Right atrium auricular region (tissue), 2 donors: ENCODE measurements around the gene SUSD2. TPM values are rescaled to one million over a fixed set of nuclear protein-coding genes. Genes with fewer than 3 reads are reported as not detected.
"Not testable (repeated sequence)": the region's sequence is repeated elsewhere in the genome, so short reads cannot be mapped to it uniquely, and the experiment has no call there.

Experiments
- DNase-seq: peaks from one replicate; pipeline ENCODE4 v3.0.0-alpha.2; 2019; ENCODE audit warnings: low spot score
- H3K27ac ChIP-seq, 2 donors: fragments of 200-600 bp; sonication (generic); 1 replicate in 1 of 2; 2 replicates in 1 of 2; pipeline ENCODE4 v1.5.1; 2016 to 2019
- H3K27me3 ChIP-seq, 2 donors: fragments of 200-600 bp; sonication (generic); one replicate each; pipeline versions ENCODE4 v1.5.1 to v1.6.0; 2017 to 2019
- H3K36me3 ChIP-seq: fragments of 200-600 bp; sonication (generic); one replicate; pipeline ENCODE4 v1.5.1; 2016
- H3K4me1 ChIP-seq, 2 donors: fragments of 200-600 bp; sonication (generic); one replicate each; pipeline versions ENCODE4 v1.5.1 to v1.6.0; 2017 to 2019
- H3K4me3 ChIP-seq, 2 donors: fragments of 200-600 bp; sonication (generic); 1 replicate in 1 of 2; 2 replicates in 1 of 2; pipeline ENCODE4 v1.5.1; 2017 to 2019; ENCODE audit warnings: mild to moderate bottlenecking in 1 of 2, moderate library complexity in 1 of 2
- H3K9me3 ChIP-seq, 2 donors: fragments of 200-600 bp; sonication (generic); one replicate each; pipeline ENCODE4 v1.5.1; 2019
- CTCF ChIP-seq, 2 donors: fragments of 200-600 bp; sonication (generic); IDR thresholded peaks; one replicate each; pipeline ENCODE4 v1.5.1; 2019; ENCODE audit warnings: antibody characterized with exemption in 2 of 2
- total RNA-seq, 2 donors: library from RNA; depleted of rRNA; stranded (reverse); fragments of >200 nt; gene quantifications; one replicate each; pipeline ENCODE4 v1.1.0, GENCODE V29; 2016

The SUSD2 gene
- total RNA-seq, 2 donors from 2014 or later, result 4.9 to 9.5 TPM

- Histone ChIP-seq H3K4me1 (peaks cover 0 to 10% of the 10 kb centered on the region in 2 donors), H3K36me3 (no peaks in the 10 kb centered on the region), H3K27ac (no peak overlapping the region), H3K9me3 (no peaks in the 10 kb centered on the region), H3K27me3 (no peaks in the 10 kb centered on the region), H3K4me3 (no peak overlapping the region)
- DNase-seq, result no peak
- TF ChIP-seq CTCF (IDR thresholded peaks at IDR 0.05), result no peak
Observed at GRCh38 chr22:24198682-24199052, 17.4 kb downstream of the SUSD2 start.

- Histone ChIP-seq H3K27me3 (no peaks in the 10 kb centered on the region), H3K27ac (no peak overlapping the region), H3K9me3 (peaks cover 0 to 6% of the 10 kb centered on the region in 2 donors), H3K36me3 (no peaks in the 10 kb centered on the region), H3K4me1 (peaks cover 0 to 10% of the 10 kb centered on the region in 2 donors), H3K4me3 (no peak overlapping the region)
- DNase-seq, result no peak
- no peak for TF ChIP-seq CTCF (IDR thresholded peaks at IDR 0.05)
Observed at GRCh38 chr22:24200619-24201212, 19.4 kb downstream of the SUSD2 start.

- no peak for DNase-seq
- no peaks in the 10 kb centered on the region for H3K27me3 ChIP-seq
- TF ChIP-seq CTCF (IDR thresholded peaks at IDR 0.05), result no peak
- peaks cover 0 to 6% of the 10 kb centered on the region in 2 donors for H3K9me3 ChIP-seq
- no peak overlapping the region for H3K27ac ChIP-seq
- no peaks in the 10 kb centered on the region for H3K36me3 ChIP-seq
- H3K4me1 ChIP-seq, result peaks cover 0 to 16% of the 10 kb centered on the region in 2 donors
- no peak overlapping the region for H3K4me3 ChIP-seq
Observed at GRCh38 chr22:24201681-24202614, 20.7 kb downstream of the SUSD2 start.

GRCh38 chr22:24203856-24204255 lies 22.6 kb downstream of the SUSD2 start:
- H3K36me3 ChIP-seq, DNase-seq, H3K27me3 ChIP-seq, H3K27ac ChIP-seq, H3K9me3 ChIP-seq, H3K4me3 ChIP-seq: not testable (repeated sequence)
- peaks cover 0 to 22% of the 10 kb centered on the region in 2 donors for H3K4me1 ChIP-seq

GRCh38 chr22:24205438-24206195 lies 24.3 kb downstream of the SUSD2 start:
- H3K27me3 ChIP-seq, result no peaks in the 10 kb centered on the region
- DNase-seq, result no peak
- H3K27ac ChIP-seq, result no peak overlapping the region
- TF ChIP-seq CTCF (IDR thresholded peaks at IDR 0.05), result no peak
- peaks cover 0 to 22% of the 10 kb centered on the region in 2 donors for H3K4me1 ChIP-seq
- peaks cover 0 to 6% of the 10 kb centered on the region in 2 donors for H3K9me3 ChIP-seq
- H3K36me3 ChIP-seq, result no peaks in the 10 kb centered on the region
- no peak overlapping the region for H3K4me3 ChIP-seq

GRCh38 chr22:24206460-24207263 lies 25.4 kb downstream of the SUSD2 start:
- H3K9me3 ChIP-seq, H3K4me3 ChIP-seq, H3K27me3 ChIP-seq, DNase-seq, H3K36me3 ChIP-seq: not testable (repeated sequence)
- H3K4me1 ChIP-seq, result peaks cover 0 to 22% of the 10 kb centered on the region in 2 donors
- peak overlapping the region; percentile 75 to 89 for H3K27ac ChIP-seq
